Activated CD4-positive, CD25-positive, alpha-beta regulatory T cell treated with anti-CD3 and anti-CD28 coated beads, Interleukin-2, amount 50 U/mL, for 16 hours (primary cell): Measurements from ENCODE around the gene MRPL9.

ENCODE experiments used
- DNase-seq: peaks from one replicate; pipeline ENCODE4 v3.0.0-alpha.2; 2020; ENCODE audit warnings: low read depth, low spot score

Gene MRPL9

DNA sequence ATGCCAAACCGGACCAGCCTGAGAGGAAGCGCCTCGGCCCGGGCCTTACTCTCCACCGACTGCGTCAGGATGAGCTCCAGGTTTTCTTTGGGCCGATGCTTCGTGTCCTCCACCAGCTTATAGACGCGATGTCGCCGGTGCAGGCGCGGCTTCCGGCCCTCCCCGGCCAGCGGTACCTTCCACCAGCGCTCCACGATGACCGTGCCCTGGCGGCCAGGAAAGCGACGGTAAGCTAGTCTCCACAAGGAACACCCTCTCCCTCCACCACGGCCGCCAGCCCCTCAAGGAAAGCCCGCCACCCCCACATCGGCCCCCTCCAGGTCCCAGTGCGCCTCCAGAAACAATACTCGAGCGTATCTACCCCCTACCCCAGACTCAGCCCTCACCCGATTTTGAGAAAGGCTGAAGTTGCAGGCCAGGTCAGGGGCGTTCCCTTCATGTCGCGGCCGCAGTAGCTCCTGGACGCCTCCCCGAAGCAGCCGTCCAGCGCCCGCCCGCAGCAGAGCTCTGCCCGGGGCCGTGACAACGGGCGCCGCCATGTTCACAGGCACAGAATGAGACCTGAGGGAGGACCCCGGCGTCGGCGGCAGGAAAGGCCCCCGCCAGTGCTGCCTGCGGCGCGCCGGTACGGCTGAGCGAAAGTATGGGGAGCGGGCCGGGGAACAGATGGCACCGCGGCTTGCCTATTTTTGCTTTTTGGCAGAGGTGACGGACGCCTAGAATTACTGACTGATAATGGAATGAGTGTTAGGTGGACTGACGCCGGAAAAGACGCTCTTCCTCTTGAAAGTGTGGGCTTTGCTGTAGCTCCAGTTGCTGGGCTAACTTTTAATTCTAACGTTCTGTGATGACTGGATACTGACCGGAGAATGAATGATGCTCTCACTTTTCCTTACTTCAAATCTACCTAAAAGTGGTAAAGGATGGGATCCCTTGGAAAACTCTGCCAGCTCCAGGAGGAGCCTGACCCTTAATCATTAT lies at the start of gene MRPL9:
Gene MRPL9, minus strand, starts transcription at position 556 of the 981 bp plus-strand sequence. Its CDS starts 17 bp downstream, at position 539.
- DNase-seq, result peak; percentile 72

DNA sequence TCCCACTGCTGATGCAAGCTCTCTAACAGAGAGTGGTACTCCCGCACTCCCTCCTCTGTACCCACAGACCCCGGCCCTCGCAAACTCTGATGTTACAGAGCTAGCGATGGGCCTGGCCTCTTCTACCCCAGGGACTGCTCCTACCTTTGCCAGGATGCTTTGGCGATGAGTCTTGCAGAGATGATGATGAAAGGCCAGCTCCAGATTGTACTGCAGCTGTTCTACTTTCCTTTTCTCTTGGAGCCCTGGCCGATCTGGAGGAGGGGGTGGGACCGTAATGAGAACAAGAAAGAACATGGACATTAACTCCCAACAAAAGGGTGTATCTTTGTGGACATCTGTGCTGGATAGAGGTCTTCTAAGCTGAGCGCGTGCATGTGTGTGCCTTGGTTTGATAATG lies 47.9 kb upstream of the MRPL9 start:
- no peak for DNase-seq

DNA sequence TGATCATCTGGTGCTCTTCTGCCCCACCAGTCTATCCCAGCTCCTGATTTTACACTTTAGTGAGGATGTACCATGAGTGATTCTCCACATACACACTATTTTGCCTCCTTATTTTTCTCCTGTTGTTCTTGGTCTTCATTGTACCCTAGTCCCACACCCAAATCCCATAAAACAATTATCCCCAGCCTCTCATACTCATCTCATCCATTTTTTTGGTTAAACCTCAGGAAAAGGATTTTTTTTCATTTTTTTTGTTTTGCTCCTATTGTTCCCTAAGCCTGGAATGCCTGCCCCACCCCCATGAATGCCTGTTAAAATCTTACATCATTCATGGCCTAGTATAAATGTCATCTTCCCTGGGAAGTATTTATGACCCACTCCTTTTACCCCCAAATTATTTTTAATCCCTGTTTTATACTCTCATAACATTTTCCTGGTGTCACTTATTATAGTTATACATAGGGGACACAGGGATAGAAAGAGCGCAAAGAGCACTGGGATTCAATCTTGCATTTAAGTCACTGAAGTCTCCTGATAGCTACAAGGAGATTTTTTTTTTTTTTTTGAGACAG lies 46.8 kb upstream of the MRPL9 start:
- DNase-seq, result no peak

DNA sequence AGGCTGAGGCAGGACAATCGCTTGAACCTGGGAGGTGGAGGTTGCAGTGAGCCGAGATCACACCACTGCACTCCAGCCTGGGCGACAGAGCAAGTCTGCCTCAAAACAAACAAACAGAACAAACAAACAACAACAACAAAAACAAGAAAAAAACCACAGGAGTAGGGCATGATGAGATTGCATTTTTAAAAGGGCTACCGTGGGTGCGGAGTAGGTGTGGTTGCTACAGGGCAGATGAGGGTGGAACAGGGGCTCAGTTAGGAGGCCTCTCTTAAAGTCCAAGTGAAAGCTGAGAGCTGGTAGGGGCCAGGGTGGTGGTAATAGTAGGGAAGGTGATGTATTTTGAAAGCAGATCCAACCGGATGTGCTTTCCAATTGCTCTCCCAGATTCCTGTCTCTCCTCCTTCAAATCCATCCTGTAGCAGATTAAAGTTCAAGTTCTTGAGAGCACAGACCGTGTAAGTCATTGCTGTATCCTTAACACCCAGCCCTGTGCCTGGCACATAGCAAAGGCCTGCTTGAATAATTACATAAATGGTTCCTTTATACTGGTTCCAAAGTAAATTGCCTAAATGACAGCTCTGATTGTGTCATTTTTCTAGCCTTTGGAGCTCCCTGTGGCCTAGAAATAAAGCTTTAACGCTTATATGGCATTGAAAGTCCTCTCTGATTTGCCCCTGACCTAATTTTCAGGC lies 46.1 kb upstream of the MRPL9 start:
- no peak for DNase-seq

DNA sequence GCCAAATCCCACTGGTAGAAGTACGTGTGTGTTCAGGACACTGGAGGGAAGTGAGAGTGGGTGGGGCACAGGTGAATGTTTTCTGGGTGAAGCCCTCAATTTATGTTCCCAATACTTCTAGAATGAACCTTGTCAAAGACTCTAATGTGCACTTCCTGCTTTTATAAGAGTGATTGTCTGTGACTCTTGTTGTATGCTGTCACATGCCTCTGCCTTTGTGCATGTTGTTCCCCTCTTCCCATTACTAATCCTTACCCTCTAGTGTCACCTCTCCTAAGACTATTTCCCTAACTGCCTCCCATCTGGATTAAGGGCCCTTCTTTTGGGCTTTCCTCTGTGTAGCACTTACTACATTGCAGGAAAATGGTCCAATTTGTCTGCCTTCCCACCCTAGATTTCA lies 44.5 kb upstream of the MRPL9 start:
- DNase-seq, result no peak

DNA sequence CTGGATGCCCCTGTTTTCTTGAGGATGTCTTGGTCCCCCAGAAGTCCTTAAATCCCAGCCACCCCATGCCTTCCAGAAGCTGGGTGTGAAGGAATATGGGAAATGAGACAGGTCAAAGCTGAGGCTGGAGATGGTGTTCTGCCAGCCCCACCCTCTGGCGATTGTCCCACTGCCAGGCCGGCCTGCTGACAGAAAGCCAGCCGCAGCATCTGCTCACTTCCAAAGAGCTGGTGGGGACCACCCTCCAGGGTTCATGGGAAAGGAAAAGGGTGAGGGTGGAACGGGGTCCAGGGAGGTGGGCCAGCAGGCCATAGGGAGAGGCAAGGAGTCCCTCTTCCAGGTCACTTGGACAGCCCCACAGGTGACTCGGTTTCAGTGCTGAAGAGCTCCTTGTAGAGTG lies 43.8 kb upstream of the MRPL9 start:
- DNase-seq, result no peak

DNA sequence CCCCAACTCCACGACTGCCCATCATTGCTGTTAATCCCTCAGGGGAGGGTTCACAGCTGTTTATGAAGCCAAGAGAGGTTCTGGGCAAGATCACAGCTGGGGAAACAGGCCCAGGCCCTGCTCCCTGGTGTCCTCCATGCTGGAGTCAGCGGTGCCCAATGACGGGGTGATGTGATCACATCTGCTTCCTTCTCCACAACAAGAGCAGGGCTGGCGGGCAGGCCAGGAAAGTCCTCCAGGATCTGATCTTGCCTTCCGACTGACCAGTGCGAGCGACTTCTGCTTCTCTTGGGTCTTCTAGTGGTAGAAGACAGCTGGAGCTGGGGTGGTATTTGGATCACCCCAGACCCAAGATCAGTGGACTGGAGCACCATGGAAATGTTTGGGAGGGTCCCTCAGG lies 42.9 kb upstream of the MRPL9 start:
- no peak for DNase-seq

DNA sequence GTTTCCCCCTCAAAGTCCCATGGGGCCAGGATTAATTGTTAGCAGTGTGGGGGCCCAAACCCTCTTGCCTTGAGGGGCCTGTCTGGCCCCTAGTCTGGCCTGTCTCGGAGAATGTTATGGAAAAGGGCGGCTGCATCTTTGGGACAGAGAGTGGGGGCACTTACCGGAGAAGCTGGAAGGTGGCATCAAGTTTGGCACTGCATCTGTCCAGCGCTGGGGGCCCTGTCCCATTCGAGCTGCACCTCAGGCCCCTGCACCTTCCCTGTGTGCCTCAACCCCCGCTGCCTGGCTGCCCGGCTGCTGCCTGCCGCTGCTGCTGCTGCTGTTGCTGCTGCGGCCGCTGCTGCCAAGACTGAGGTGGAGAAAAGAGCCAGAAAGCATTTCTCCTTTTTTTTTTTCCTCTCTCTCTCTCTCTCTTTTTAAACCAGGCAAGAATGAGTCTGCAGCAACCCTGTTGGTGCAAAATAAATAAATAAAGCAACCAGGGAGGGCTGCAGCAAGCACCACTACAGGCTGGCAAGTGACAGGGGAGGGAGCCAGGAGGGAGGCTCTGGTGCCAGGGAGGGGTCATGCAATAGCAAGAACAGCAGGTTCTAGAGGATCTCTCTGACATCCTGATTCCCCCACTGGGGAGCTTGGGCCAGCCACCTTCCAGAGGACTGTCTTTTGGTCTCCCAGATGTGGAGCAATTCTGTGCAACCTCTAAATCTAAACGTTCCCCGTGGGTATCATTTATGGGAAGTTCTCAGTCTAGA lies 41.9 kb upstream of the MRPL9 start, which contains the start of gene LINGO4:
Gene LINGO4, minus strand, starts transcription at position 354 of the 755 bp plus-strand sequence. CDS start 2,715 bp downstream, outside the sequence.
- DNase-seq, result no peak

DNA sequence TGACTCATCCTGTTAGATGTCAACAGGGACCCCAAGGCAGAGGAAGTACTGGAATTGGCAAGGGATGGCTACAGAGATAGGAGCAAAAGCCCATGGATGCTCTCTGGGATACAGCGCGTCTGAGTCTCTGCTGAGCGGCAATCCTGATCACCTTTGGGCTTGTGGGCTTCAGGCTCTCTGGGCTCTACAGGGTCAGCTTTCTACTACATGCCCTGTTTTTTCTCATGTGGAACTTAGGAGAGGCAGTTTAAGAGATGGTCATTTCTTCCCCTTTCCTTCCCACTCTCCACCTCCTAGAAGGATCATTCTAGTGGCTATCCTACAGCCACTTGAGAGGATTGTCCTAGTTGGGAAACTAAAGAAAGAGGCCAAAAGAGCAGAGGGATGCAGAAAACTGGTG lies 40.6 kb upstream of the MRPL9 start:
- no peak for DNase-seq

DNA sequence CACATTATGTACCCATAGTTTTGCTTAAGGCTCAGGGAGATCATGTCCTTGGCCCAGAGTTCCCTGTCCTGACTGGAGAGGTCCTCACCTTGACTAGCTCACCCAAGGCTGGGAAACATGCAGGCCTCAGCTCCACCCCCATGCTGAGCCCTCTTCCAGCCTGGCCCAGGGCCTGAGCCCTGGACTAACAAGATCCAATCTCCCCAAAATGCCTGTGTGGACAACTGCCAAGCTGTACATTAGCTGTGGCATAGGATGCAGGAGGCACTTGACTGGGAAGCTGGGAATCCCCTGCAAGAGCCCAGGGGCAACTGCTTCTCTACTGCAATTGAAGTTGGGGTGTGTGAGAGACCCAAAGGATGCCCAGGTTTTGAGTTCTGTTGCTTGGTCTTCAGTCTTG lies 39.9 kb upstream of the MRPL9 start:
- no peak for DNase-seq

DNA sequence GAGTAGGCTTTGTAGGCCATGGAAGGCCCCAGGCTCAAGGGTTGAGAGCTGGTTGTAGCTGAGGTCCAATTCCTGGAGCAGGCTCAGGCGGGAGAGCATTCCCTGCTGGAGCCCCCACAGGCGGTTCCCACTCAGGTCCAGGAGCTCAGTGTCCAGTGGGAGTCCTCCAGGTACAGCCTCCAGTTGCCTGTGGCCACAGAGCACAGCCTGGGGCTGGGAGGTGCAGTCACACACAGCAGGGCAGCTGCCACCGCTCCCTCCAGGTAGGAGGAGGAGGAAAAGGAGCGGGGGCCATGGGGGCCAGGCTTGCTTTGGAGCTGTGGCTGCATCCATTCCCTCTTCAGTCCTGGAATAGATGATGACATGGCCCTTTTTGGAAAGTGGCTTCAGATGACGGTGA lies 39.1 kb upstream of the MRPL9 start:
- DNase-seq, result no peak

DNA sequence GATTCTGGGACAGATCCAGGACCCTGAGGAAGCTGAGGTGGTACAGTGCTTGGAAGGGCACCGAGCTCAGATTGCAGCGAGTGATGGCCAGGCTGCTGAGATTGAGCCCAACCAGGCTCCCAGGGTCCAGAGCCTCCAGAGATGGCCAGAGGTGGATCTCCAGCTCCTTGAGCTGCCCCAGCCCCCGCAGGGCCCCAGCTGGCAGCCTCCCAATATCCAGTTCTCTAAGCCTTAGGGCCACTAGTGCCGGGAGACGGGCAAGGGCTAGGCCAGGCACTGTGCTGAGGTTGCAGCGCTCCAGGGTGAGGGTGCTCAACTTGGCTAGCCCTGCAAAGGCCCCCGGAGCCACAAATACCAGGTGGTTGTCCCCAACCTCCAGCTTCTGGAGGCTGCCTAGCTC lies 38.5 kb upstream of the MRPL9 start:
- DNase-seq, result no peak

DNA sequence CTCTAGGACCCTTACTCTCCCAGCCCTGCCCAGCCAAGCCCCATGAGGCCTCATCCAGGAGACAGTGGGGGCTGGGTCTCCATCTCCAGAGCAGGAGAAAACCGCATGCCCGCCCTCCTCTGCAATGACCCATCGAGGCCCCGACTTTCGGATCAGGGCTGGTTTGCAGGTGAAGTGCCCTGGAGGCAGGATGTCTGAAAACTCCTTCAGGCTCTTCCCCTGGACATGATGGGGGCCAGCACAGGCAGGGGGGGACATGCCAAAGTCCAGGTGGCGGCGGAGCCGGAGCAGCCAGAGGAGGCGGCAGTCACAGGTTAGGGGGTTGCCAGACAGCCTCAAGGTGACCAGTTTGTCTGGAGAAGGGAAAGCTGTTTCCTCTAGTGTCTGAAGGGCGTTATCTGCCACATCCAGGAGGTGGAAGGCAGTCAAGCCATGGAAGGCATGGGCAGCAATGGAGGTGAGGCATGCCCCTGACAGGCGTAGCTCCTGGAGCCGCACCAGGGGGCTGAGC lies 38.1 kb upstream of the MRPL9 start:
- no peak for DNase-seq

DNA sequence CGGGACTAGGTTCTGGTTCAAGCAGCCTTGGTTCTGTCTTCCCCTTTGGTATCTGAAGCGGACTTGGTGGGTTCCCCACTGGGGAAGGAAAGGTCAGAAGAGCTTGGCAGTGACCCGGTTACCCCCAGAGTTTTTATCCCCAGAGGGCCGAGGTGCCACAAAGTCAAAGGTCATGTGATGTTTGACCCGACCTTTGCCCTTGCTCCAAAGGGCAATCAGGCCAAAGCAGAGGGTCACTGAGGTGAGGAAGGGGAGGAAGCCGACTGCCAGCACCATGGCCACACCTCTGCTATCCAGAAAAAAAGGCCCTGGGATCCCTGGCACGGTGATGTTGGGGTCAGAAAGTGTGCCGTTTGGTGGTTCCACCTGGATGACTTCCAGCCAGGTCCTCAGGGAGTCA lies 37.5 kb upstream of the MRPL9 start:
- DNase-seq, result no peak

DNA sequence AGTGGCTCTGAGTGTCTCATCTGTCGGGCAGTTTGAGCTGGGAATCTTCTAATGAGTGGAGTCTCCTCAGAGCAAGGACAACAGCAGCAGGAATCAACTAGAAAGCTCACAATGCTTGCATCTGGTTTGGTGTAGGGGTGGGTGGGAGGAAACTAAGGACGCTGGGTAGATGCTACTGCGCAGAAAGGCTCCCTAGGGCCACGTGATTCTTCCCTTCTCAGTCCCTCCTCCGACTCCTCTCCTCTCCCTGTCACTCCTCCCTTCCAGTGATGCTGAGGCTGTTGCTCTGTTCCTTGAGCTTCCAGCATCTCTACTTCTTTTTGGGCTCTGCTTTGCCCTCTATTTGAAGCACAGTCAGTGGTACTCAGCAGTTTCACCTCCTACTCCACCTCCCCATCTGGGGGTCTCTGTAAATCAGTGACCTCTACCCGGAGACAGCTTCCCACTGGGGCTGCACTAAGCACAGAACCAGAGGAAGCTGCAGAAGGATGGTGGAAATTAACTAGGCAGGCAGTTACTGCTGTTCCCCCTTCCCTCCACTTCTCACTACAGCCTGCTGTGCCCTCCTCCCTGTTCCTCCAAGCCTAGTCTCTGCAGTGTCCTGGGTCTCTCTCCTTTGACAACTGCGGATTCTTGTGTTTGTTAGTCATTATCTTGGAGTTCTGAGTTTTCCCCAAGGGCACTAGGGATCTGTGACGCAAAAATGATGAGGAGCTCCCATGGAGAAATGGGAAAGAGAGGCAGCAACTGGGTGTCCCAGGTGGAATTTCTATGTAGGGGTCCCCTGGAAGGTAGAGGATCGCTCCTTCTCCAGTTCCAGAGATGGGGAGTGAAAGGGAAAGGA lies 36.1 kb upstream of the MRPL9 start:
- DNase-seq, result no peak

DNA sequence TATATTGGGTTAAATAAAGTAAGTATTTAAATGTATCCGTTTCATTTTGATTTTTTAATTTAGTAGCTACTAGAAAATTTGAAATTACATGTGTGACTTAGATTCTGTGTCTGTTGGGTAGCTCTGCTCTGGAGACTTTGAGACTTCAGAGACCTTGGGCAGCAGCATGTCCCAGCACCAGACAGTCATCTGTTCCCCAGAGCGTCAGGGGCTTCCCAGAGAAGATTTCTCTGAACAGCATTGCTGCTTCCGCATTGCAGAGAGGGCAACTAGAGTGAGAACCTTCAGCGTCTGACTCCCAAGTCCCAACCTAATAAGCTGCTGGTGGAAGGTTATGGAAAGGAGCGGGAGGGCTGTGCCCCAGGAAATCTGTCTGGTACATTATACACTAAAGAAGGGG lies 35.3 kb upstream of the MRPL9 start:
- no peak for DNase-seq

DNA sequence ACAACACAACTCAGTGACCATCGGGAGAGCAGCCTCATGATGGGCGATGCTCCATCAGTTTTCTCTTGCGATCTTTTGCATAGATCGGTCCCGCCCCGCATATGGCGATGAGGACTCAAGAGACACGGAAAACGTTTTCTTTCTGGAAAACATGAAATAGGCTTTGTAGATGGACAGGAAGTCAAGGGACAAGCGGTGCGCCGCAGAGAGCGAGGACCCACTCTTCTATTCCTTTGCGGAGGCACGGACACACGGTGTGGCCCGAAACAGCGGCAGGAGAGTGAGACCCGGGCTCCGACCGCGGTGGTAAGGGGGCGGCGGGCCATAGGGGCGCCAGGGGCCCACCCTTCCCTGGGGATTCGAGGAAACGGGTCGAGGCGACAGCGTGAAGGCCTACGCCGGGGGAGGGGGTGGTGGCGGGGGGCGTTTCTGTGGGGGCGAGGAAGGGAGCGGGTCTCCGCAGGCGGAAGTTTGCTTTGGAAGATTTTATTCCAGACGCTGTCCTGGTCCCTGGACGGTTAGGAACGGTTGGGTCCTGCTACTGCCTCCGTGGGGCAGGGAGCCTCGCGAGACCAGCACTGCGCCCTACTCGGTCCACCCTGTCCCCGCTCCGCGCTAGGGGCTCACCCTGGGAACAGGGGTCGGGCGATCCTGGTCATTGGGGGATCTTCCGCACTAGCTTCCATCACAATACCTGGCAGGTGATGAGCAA lies 27.8 kb upstream of the MRPL9 start:
- DNase-seq, result no peak

DNA sequence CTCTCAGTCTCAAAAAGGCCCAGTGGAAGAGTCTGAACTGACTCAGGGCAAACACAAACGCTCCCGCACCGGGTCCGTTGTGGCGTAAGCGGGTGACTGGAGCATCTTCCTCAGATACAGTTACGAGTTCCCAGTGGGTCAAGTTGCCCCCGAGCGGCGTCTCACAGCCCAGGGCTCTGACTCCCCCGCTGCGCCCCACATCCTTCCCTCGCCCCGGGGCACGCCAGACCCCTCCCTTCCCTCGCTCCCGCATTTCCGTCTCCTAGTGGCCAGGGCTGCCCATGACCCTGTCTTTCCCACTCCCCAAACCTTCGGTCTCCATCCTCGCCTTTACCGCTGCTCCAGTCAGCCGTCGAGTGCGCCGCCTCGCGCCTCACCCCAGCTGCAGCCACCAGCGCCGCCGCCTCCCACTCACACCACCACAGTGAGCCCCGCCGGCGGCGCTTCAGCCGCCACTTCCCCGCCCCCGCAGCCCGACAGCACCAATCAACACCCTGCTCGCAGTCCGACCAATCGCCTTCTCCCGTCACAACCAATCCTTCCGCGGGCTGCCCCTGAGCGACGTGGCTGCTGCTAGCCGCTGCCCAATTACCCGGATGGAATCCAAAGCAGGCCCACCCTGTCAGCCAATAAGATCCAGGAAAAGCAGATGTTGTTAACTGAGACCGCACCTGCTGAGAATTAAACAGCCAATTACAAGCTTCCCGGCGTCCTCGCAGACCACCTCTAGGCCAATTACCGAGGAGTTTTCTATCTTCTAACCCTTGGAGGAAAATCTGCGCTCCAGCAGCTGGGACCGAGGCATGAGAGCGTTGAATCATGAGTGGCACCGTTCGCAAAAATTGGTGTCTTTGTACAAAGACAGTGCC lies 27.0 kb upstream of the MRPL9 start, which contains the start of gene TDRKH:
Gene TDRKH, minus strand, starts transcription at position 430 of the 869 bp plus-strand sequence. CDS start 7,478 bp downstream, outside the sequence.
- DNase-seq, result peak; percentile 96

DNA sequence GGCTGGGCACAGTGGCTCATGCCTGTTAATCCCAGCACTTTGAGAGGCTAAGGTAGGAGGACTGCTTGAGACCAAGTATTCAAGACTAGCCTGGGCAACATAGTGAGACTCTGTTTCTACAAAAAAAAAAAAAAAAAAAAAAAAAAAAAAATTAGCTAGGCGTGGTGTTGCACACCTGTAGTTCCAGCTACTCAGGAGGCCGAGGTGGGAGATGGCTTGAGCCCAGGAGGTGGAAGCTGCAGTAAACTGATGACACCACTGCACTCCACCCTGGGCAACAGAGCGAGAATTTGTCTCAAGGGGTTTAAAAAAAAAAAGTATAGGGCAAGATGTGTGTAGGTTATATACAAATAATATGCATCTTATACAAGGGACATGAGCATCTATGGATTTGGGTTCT lies 24.4 kb upstream of the MRPL9 start:
- DNase-seq, result no peak
